GM19395 (cell line): Measurements from ENCODE around the gene ACACA.

Experiments
- ATAC-seq: cut with Tn5 transposase; IDR thresholded peaks from one replicate; pipeline ENCODE4 v1.9.1; 2021; ENCODE audit warnings: mild to moderate bottlenecking, moderate library complexity; ENCODE audit not compliant: unreplicated experiment

Gene ACACA

GRCh38 chr17:37299257-37299980 is 107.2 kb downstream of the ACACA start:
- ATAC-seq = no peak

GRCh38 chr17:37295888-37296287 is 110.7 kb downstream of the ACACA start:
- no peak for ATAC-seq

GRCh38 chr17:37294888-37295287 is 111.7 kb downstream of the ACACA start:
- ATAC-seq = no peak

GRCh38 chr17:37293770-37294169 is 112.9 kb downstream of the ACACA start:
- ATAC-seq = no peak

GRCh38 chr17:37292429-37293139 is 114.1 kb downstream of the ACACA start:
- ATAC-seq = no peak

- no peak for ATAC-seq
These were observed 115.3 kb downstream of the ACACA start for GRCh38 chr17:37291351-37291750.

- ATAC-seq = no peak
These were observed 120.2 kb downstream of the ACACA start for GRCh38 chr17:37286430-37286829.

- no peak for ATAC-seq
These were observed 122.4 kb downstream of the ACACA start for GRCh38 chr17:37284191-37284590.

- no peak for ATAC-seq
These were observed 123.1 kb downstream of the ACACA start for GRCh38 chr17:37283414-37283961.

GRCh38 chr17:37280841-37281240 is 125.8 kb downstream of the ACACA start:
- ATAC-seq = no peak

- no peak for ATAC-seq
These were observed 128.3 kb downstream of the ACACA start for GRCh38 chr17:37278247-37278894.

GRCh38 chr17:37276475-37276874 is 130.2 kb downstream of the ACACA start:
- ATAC-seq = no peak

- no peak for ATAC-seq
These were observed 132.2 kb downstream of the ACACA start for GRCh38 chr17:37274461-37274860.

GRCh38 chr17:37273409-37274051 is 133.1 kb downstream of the ACACA start:
- no peak for ATAC-seq

GRCh38 chr17:37265446-37266173 is 141.0 kb downstream of the ACACA start:
- no peak for ATAC-seq

- ATAC-seq = no peak
These were observed 145.3 kb downstream of the ACACA start for GRCh38 chr17:37261286-37261685.

GRCh38 chr17:37259030-37259735 is 147.5 kb downstream of the ACACA start:
- ATAC-seq = no peak

- no peak for ATAC-seq
These were observed 150.0 kb downstream of the ACACA start for GRCh38 chr17:37256627-37257026.

- ATAC-seq = no peak
These were observed 151.2 kb downstream of the ACACA start for GRCh38 chr17:37255432-37255831.

- no peak for ATAC-seq
These were observed 158.8 kb downstream of the ACACA start for GRCh38 chr17:37247825-37248224.
